Stimulated activated CD4-positive, alpha-beta T cell treated with anti-CD3 and anti-CD28 coated beads, TNF-alpha, amount 100 ng/mL, for 48 hours (primary cell): ENCODE results near the gene HSPA9.

Experiments used
- DNase-seq, 3 donors: peaks; one replicate each; pipeline ENCODE4 v3.0.0-alpha.2; 2020; ENCODE audit warnings: low read depth in 3 of 3

HSPA9 gene

GRCh38 chr5:138563340-138564118 is 11.7 kb downstream of the HSPA9 start:
- DNase-seq, result no peak

- no peak for DNase-seq
These were observed 14.2 kb downstream of the HSPA9 start for GRCh38 chr5:138560971-138561370.

GRCh38 chr5:138559937-138560336 is 15.3 kb downstream of the HSPA9 start:
- DNase-seq, result no peak

- DNase-seq, result no peak
These were observed 17.5 kb downstream of the HSPA9 start for GRCh38 chr5:138557677-138558076.

- no peak for DNase-seq
These were observed 21.1 kb downstream of the HSPA9 start for GRCh38 chr5:138554143-138554542.

- no peak for DNase-seq
These were observed 21.6 kb downstream of the HSPA9 start for GRCh38 chr5:138553437-138554095.

- no peak for DNase-seq
These were observed 22.5 kb downstream of the HSPA9 start for GRCh38 chr5:138552657-138553056.

- DNase-seq, result no peak
These were observed 25.8 kb downstream of the HSPA9 start for GRCh38 chr5:138549414-138549813.

GRCh38 chr5:138545919-138546562 is 29.2 kb downstream of the HSPA9 start:
- no peak for DNase-seq

- DNase-seq, result peak in 1 of 3 donors; percentile 14
These were observed 30.7 kb downstream of the HSPA9 start for GRCh38 chr5:138544181-138545134.

- no peak for DNase-seq
These were observed 31.5 kb downstream of the HSPA9 start for GRCh38 chr5:138543730-138544104.

- peak; percentile 98 to 100 (median 99) for DNase-seq
These were observed 32.1 kb downstream of the HSPA9 start, which contains the start of gene ETF1 for GRCh38 chr5:138542956-138543729. ETF1 (minus strand) TSS chr5:138543236; CDS start chr5:138542918, 318 bp downstream.

GRCh38 chr5:138542180-138542955 is 32.8 kb downstream of the HSPA9 start:
- peak in 1 of 3 donors; percentile 6 for DNase-seq

GRCh38 chr5:138541511-138542179 is 33.6 kb downstream of the HSPA9 start:
- no peak for DNase-seq

GRCh38 chr5:138539791-138540190 is 35.4 kb downstream of the HSPA9 start:
- DNase-seq, result no peak

GRCh38 chr5:138538943-138539627 is 36.1 kb downstream of the HSPA9 start:
- no peak for DNase-seq

GRCh38 chr5:138536665-138537315 is 38.4 kb downstream of the HSPA9 start:
- no peak for DNase-seq

GRCh38 chr5:138536215-138536614 is 39.0 kb downstream of the HSPA9 start:
- DNase-seq, result no peak
